HG03135 (cell line): ENCODE results near the gene ABHD1.

ENCODE experiments used
- ATAC-seq: cut with Tn5 transposase; IDR thresholded peaks from one replicate; pipeline ENCODE4 v1.9.1; 2021; ENCODE audit warnings: mild to moderate bottlenecking, moderate library complexity; ENCODE audit not compliant: unreplicated experiment

The ABHD1 gene

DNA sequence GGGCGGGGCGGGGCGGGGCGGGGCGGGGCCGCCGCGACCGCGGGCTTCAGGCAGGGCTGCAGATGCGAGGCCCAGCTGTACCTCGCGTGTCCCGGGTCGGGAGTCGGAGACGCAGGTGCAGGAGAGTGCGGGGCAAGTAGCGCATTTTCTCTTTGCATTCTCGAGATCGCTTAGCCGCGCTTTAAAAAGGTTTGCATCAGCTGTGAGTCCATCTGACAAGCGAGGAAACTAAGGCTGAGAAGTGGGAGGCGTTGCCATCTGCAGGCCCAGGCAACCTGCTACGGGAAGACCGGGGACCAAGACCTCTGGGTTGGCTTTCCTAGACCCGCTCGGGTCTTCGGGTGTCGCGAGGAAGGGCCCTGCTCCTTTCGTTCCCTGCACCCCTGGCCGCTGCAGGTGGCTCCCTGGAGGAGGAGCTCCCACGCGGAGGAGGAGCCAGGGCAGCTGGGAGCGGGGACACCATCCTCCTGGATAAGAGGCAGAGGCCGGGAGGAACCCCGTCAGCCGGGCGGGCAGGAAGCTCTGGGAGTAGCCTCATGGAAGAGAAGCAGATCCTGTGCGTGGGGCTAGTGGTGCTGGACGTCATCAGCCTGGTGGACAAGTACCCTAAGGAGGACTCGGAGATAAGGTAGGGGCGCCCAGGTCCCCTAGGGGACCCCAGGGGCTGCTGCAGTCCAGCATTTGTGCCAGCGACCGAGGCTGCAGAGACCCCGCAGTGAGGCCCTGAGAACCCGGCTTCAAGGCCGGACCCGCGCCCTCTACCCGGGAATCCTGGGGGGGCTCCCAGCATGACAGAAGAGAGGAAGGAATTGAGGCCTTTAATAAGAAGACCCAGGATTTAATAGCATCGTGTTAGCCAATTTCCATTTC lies 36.7 kb upstream of the ABHD1 start, which contains the start of gene KHK:
Gene KHK, plus strand, starts transcription at position 49 of the 870 bp plus-strand sequence. Its CDS starts 488 bp downstream, at position 537.
- peak; percentile 12 for ATAC-seq

DNA sequence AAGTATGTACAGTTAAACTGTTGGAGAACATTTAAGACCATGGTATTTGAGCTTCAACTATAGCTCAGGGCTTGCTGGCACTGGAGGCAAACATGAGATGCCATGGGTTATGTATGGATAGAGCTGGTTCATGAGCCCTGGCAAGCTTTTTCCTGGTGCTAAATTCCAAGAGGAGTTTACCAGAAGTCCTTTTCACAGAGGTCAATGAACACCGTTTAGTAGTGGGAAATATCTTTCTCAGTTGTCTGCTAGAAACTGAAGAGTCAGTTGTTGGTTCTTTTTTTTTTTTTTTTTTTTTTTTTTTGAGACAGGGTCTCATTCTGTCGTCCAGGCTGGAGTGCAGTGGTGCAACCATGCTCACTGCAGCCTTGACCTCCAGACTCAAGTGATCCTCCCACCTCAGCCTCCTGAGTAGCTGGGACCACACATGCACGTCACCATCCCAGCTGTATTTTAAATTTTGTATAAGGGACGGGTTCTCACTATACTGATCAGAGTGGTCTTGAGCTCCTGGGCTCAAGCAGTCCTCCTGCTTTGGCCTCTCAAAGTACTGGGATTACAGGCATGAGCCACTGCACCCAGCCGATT lies 35.7 kb upstream of the ABHD1 start:
- no peak for ATAC-seq

DNA sequence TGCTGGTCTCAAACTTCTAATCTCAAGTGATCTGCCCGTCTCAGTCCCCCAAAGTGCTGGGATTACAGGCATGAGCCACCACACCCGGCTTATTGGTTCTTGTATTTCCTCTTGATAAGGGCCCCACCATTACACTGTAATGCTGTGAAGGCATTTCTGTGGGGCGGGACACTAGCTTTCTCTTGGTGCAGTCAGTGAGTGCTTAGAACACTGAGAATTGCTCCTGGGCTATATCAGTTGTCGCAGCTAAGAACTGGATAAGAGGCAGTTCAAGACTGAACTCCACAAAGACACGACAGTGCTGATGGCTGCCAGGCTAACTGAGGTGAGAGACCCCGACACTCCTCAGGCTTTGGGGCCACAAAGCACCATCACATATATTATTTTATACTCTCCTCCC lies 35.0 kb upstream of the ABHD1 start:
- ATAC-seq = no peak

DNA sequence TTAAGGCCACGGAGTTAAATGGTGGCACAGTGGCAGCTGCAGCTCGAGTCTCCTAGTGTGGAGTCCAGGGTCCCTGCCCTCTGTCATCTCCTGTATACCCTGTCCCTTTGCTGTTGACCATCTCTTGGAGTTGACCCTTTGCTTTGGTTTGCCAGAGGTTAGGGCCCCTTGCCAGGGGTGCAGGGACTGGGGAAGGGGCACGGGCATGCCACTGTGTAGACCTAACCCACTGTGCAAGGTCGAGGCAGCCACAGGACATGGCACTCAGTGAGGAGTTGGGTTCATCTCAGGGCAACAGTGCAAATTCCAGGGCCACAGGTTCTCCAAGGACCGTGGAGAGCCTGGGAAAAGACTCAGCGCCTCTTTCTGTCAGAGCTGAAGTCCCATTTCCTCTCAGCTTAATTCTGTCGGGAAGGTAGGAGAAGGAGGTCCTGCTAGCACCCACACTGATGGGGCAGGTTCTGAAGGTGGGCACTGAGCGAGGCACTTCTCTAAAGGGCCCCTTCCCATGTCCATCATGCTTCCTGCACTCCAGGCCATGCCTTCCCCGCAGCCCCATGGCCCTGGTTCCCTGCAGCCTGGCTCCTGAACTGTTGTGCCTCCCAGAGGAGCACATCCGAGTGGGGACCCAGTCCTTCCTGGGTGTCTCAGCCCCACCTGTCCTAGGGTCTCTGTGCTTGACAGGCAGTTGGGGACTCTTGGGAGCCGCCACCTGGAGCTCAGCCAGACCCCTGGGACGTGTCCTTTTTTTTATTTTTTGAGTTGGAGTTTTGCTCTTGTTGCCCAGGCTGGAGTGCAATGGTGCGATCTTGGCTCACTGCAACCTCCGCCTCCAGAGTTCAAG lies 34.3 kb upstream of the ABHD1 start:
- ATAC-seq = no peak

DNA sequence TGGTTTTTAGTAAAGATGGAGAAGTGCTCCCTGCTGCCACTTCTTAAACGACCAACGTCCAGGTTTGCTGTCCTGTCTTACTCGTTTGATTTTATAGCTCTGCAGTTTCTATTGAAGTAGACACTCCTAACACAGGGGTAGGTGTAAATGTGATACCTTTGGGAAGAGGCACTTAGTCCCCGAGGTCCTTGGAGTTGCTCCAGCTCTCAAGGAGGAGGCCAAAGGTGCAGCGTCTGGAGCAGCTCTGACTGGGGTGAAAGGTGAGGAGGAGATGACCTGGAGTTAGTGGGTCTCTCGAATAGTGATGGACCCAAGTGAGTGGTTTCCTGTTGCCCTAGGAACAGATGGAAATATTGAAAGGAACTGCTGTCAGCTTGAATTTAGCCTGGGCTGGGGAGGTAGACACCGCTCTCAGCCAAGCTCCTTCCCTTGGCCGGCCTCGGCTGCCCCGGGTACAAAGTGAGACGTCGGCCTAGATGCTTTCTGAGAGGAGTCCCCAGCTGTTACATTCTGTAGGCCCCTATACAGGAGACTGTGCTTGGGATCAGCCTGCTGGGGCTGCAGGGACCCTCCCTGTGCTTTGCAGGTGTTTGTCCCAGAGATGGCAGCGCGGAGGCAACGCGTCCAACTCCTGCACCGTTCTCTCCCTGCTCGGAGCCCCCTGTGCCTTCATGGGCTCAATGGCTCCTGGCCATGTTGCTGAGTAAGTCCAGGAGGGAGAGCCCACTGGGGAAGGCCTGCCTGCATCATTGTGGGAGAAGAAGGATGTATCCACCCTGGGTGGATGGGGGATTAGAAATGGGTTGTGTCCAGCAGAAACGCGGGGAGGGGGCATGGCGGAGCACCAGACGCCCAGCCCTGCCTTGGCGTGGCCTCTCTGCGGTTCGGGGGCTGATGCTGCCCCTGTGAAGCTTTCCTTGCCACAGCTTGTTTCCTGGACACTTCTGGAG lies 31.6 kb upstream of the ABHD1 start:
- no peak for ATAC-seq

DNA sequence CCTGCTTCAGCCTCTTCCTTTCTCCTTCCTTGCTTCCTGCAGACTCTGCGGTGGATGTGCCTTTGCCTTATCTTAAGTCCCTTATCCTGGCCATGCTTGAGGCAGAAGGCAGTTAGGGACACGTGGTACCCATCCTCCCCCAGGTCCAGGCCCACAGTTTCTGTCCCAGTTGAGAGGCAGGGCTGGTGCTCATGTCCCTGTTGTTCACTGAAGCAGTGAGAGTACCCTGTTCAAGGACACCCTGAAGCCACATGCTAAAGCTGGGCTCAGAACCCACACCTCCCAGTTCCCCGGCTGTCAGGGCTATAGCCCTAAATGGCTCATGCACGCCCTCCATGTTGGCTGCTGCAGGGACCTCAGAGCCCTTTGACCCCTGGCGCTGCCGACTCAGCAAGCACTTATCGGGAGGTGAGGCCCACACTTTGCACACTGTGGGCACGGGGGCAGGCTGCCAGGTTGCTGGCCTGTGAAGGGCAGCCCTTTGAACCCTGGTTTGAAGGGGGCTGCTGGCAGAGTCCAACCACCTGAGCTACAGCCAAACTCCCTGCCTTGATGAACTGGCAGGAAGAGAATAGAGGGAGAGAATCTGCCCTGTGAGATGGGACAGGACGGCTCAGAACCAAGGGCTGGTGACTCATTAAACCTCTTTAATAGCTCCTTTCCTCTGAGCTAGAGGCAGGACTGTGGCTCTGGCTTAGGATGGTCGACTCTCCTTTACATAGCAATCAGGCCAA lies 30.8 kb upstream of the ABHD1 start:
- ATAC-seq = no peak

DNA sequence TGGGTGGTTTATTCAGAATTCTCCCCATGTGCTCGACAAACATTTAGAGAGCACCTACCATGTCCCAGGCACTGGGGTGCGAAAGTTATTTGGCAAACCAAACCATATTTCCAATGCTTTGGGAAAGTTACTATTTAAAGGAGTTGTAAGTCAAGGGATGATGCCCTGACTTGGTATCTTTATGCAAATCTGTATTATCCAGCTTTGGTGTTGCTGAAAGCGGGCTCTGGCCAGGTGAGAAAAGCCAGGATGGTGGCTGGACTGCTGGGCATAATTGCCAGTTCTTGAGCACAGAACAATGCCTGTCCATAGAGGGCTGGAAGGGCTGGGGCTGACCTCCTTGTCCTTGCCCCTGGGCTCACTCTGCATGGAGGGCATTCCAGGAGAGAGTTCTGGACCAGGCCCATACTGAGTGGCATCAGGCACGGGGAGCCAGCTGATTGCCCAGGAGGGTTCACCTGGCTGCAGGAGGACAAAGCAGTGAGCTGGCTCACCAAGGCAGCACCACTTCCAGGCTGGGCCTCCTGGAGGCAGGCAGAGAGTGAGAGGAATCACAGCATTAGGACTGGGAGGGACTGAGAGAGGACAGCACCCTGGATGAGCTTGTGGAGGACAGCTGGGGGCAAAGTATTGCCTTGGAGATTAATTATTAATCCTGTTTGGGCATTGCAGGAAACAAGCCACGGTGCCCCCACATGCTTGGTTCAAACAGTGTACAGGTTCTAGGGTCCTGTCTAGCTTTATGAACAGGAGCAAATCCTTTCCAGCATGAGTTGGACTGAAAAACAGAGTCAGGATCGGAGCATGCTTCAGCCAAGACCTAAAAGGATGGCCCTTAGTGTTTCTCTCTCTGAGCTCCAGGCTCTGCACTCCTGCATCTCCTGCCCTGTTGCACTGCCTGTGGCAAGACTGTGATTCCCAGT lies 29.9 kb upstream of the ABHD1 start:
- ATAC-seq = no peak

DNA sequence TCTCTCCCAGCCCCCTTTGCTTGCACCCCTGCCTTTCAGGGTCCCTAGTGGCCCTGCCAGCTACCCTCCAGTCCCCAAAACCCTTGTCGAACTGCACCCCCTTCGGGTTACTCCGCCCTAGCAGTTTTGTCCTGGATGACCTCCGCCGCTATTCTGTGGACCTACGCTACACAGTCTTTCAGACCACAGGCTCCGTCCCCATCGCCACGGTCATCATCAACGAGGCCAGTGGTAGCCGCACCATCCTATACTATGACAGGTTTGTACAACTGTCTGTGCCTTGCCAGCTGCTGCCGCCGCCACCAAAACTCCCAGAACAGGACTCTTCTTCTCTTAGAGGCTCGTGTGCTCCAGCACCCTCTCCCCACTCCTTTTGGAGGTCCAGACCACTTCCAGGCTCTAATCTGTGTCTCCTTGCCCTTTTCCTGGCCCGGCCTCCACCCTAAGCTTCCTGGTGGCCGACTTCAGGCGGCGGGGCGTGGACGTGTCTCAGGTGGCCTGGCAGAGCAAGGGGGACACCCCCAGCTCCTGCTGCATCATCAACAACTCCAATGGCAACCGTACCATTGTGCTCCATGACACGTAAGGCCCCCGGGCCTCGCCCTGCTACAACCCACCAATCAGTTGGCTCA lies 29.1 kb upstream of the ABHD1 start:
- no peak for ATAC-seq

DNA sequence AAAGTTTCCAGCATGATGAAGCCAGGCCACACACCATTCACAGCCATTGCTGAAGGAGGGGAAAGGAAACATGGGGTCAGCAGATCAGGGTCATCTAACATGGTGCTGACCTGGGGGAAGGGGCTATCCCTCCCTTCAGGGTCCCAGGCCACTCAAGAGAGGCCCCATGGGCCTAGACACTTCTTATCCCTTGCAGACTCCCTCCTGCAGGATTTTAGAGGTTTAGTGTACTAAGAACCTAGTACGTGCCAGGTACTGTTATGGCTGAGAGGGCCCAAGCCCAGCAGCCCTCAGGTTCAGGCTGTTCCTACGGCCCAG lies 28.2 kb upstream of the ABHD1 start:
- ATAC-seq = no peak

DNA sequence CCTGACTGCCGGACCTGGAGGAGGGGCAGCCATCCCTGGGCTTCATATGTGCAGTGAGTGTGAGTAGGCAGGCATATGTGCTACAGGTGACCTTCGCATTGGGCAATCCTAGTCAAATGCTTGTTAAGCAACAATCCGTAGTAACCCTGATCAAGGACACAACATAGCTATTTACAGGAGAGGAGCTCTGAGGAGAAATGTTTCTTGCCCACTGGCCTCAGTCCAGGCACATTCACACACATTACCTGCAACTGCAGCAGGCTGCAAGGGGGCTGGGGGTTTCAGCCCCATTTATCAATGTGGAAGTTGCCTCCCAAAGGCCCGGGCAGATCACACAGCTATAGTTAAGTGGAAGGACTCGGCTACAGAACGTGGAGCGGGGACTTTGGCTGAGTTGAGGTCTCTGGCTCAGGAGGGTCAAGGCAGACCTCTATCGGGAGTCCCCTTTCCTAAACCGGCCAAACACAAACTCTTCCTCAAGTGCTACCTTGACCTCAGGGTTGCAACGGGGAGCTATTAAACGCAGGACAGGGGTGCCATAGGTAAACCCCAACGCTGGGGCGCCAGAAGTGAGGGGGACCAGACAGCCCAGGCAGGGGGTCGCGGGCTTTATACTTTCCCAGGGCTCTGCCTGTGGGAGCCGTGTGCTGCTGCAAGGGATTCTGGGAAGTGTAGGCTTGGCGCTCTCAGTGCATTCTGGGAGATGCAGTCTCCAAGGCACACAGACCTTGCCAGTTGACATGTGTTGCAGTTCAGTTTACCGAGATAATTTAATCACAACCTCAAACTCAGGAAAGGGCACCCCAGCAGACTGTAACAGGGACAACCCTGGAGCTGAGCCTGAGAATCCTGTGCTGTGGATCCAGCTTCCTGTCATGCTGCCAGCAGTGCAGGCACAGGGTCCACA lies 27.6 kb upstream of the ABHD1 start:
- ATAC-seq = no peak

DNA sequence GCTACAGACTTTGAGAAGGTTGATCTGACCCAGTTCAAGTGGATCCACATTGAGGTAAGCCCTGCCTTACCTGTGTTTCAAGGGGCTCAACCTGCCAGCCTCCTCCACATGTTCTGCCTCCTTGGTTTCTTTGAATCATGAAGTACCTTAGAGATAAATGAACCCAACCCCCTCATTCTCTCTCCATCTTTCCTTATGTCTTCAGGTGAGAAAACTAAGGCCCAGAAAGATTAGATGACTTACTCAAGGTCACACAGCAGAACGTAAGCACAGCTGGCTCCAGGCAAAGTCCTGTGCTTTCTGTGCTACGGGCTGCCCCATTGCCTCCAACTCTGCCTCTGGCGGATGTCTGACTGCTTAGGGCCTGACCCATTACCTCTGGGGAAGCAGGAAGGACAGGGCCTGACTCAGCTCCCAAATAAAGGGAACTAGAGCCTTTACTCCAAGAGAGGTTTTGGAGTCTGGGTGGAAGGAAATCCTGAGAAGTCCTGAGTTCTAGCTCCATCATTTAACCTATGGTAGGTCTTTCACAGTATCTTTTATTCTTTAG lies 26.8 kb upstream of the ABHD1 start:
- no peak for ATAC-seq

DNA sequence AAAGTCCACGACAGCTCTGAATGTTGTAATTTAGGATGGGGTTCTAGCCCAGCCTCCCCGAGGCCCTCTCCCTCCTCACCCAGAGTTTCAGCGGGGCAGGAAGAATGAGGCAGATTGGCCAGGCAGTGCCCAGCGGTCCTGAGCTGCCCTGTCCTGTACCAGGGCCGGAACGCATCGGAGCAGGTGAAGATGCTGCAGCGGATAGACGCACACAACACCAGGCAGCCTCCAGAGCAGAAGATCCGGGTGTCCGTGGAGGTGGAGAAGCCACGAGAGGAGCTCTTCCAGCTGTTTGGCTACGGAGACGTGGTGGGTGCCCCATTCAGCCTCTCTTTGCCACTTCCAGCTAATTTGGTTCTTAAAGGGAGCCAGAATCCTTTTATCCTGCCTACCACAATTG lies 26.3 kb upstream of the ABHD1 start:
- no peak for ATAC-seq

DNA sequence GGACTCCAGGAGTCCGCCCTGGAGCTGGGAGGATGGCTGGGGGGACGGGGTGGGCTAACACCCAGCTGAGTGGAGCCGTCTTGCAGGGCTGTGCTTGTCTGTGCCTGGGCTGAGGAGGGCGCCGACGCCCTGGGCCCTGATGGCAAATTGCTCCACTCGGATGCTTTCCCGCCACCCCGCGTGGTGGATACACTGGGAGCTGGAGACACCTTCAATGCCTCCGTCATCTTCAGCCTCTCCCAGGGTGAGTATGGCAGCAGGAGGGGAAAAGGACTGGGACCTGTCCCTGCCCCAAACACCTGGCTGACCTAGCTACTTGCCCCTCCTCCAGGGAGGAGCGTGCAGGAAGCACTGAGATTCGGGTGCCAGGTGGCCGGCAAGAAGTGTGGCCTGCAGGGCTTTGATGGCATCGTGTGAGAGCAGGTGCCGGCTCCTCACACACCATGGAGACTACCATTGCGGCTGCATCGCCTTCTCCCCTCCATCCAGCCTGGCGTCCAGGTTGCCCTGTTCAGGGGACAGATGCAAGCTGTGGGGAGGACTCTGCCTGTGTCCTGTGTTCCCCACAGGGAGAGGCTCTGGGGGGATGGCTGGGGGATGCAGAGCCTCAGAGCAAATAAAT lies 24.2 kb upstream of the ABHD1 start:
- no peak for ATAC-seq

DNA sequence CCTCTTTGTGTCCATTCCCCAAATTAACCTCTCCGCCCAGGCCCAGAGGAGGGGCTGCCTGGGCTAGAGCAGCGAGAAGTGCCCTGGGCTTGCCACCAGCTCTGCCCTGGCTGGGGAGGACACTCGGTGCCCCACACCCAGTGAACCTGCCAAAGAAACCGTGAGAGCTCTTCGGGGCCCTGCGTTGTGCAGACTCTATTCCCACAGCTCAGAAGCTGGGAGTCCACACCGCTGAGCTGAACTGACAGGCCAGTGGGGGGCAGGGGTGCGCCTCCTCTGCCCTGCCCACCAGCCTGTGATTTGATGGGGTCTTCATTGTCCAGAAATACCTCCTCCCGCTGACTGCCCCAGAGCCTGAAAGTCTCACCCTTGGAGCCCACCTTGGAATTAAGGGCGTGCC lies 23.6 kb upstream of the ABHD1 start:
- no peak for ATAC-seq

DNA sequence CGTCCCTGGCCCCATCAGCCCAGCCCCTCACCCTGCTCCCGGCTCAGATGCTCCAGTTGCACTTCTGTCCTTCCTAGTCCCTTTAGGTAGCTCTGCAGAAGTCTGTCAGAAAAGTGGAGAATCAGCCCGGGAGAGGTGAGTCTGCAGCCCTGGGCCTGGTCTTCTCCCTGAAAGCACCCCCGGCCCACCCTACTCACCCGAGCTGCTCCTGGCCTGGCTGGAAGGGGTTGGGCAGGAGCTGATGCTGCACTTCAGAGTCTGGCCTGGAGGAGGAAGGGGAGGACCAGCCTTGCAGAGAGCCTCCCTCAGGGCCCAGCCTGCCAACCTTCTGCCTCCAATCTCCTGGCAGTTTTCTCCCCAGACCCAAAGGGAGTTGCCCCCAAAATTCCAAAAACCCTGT lies 21.3 kb upstream of the ABHD1 start:
- ATAC-seq = no peak

DNA sequence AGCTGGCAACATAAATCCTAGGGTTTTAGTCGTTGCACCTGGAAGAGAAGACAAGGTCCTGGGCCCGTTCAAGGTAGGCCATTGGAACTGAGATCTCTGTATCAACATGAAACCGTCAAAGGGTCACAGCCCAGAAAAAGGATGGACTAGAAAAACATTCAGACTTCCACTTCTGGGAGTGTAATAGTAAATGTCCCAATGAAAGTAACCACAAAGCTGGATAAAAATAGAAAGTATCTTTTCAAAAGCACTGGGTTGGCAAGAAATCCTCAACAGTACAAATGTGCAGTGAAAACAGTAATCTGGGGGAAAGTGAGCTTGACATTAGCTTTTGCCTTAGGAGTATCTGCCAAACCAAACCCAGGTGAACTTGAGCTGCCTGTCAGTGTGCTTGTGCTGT lies 17.6 kb upstream of the ABHD1 start:
- ATAC-seq = no peak

DNA sequence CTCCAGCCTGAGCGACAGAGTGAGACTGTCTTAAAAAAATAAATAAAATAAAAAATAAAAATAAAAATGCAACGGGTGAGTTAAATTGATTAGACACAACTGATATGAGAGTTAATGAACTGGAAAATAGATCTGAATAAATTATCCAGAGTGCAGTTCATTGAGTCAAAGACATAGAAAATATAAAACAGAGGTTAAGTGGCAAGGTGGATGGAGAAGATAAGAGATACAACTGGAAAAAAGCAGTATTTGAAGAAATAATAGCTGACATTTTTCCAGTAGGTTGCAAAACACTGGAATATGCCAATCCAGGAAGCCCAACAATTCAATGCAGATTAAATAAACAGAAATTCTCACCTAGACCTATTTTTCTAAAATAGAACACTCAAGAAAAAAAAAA lies 15.4 kb upstream of the ABHD1 start:
- no peak for ATAC-seq
